Measurements from ENCODE around the gene FOXR1. TPM values are rescaled to one million over a fixed set of nuclear protein-coding genes. Genes with fewer than 3 reads are reported as not detected.
"Not testable (repeated sequence)": the region's sequence is repeated elsewhere in the genome, so short reads cannot be mapped to it uniquely, and the experiment has no call there.

The FOXR1 gene
- total and polyA plus RNA-seq, 2 experiments from 2014 or later, result 0.42 TPM; not detected in 1

GRCh38 chr11:118958577-118958976, 13.0 kb upstream of the FOXR1 start:
- no peak for DNase-seq (ENCODE audit: low read depth in 1 of 2, low spot score in 1 of 2)
- TF ChIP-seq CTCF (IDR thresholded peaks at IDR 0.05; ENCODE audit: low read depth, low read length), result no peak
- Histone ChIP-seq H3K4me3 (no peak overlapping the region), H3K27me3 (peaks cover 6% of the 10 kb centered on the region), H3K9me3 (ENCODE audit: low read depth) (no peaks in the 10 kb centered on the region), H3K36me3 (no peaks in the 10 kb centered on the region), H3K27ac (no peak overlapping the region), H3K4me1 (ENCODE audit: low read depth) (no peaks in the 10 kb centered on the region)

- no peak for DNase-seq (ENCODE audit: low read depth in 1 of 2, low spot score in 1 of 2)
- Histone ChIP-seq H3K4me3 (no peak overlapping the region), H3K36me3 (no peaks in the 10 kb centered on the region), H3K27me3 (peaks cover 3% of the 10 kb centered on the region), H3K4me1 (ENCODE audit: low read depth) (no peaks in the 10 kb centered on the region), H3K9me3 (ENCODE audit: low read depth) (no peaks in the 10 kb centered on the region), H3K27ac (no peak overlapping the region)
- no peak for TF ChIP-seq CTCF (IDR thresholded peaks at IDR 0.05; ENCODE audit: low read depth, low read length)
Measured at GRCh38 chr11:118961189-118961588, 10.4 kb upstream of the FOXR1 start.

- no peak for TF ChIP-seq CTCF (IDR thresholded peaks at IDR 0.05; ENCODE audit: low read depth, low read length)
- DNase-seq (ENCODE audit: low read depth in 1 of 2, low spot score in 1 of 2), result no peak
Measured at GRCh38 chr11:118961591-118961990, 10.0 kb upstream of the FOXR1 start.

GRCh38 chr11:118969508-118969907, 2.1 kb upstream of the FOXR1 start:
- H3K36me3 ChIP-seq; H3K4me1 ChIP-seq (ENCODE audit: low read depth); H3K4me3 ChIP-seq; DNase-seq (ENCODE audit: low read depth in 1 of 2, low spot score in 1 of 2); H3K9me3 ChIP-seq (ENCODE audit: low read depth); H3K27me3 ChIP-seq; H3K27ac ChIP-seq: not testable (repeated sequence)

More at GRCh38 chr11:118961591-118961990, 10.0 kb upstream of the FOXR1 start:
- no peak overlapping the region for H3K27ac ChIP-seq
- no peaks in the 10 kb centered on the region for H3K9me3 ChIP-seq (ENCODE audit: low read depth)
- H3K4me1 ChIP-seq (ENCODE audit: low read depth), result no peaks in the 10 kb centered on the region
- no peak overlapping the region for H3K4me3 ChIP-seq
- H3K27me3 ChIP-seq, result peaks cover 3% of the 10 kb centered on the region
- no peaks in the 10 kb centered on the region for H3K36me3 ChIP-seq

- no peak for TF ChIP-seq CTCF (IDR thresholded peaks at IDR 0.05; ENCODE audit: low read depth, low read length)
- Histone ChIP-seq H3K4me1 (ENCODE audit: low read depth) (no peaks in the 10 kb centered on the region), H3K4me3 (no peak overlapping the region), H3K27ac (no peak overlapping the region), H3K27me3 (no peaks in the 10 kb centered on the region), H3K36me3 (no peaks in the 10 kb centered on the region), H3K9me3 (ENCODE audit: low read depth) (no peaks in the 10 kb centered on the region)
- DNase-seq (ENCODE audit: low read depth in 1 of 2, low spot score in 1 of 2), result no peak
Measured at GRCh38 chr11:118973985-118974384, 2.4 kb downstream of the FOXR1 start.

DNA sequence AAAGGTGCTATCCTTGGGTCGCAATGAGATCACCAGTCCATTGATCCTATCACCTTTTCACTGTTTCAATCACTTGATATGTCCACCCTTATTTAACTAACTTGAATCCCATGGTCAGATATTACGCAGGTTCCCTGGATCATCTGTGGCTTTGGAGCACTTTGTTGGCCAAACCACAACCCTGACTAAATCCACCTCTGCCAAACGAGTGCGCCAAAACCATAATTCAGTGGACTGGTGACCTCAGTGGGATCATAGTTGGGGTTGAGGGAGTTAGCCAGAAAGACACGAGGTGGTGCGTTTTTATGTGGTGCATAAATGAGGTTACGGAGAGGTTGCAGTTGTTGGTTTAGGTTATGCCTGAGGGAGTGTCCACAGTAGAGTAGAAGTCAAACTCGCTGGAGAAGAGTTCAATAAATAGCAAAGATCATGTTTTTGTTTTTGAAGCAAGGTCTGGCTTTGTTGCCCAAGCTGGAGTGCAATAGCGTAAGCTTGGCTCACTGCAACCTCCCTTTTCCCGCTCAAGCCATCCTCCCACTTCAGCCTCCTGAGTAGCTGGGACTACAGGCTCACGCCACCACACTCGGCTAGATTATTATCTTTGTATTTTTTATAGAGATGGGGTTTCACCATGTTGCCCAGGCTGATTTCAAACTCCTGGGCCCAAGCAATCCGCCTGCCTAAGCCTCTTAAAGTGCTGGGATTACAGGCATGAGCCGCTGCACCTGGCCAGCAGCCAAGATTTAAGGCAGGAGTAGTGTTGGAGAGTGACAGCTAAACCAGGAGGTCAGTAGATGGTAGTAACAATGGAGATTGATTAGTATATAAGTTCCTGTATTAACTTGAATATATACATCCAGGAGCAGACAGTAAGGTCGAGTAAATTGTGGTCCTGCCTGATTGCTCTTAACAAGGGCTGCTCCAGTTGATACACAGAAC, 4.5 kb downstream of the FOXR1 start:
- Histone ChIP-seq H3K4me3 (no peak overlapping the region), H3K36me3 (no peaks in the 10 kb centered on the region), H3K27ac (no peak overlapping the region), H3K9me3 (ENCODE audit: low read depth) (no peaks in the 10 kb centered on the region), H3K27me3 (no peaks in the 10 kb centered on the region), H3K4me1 (ENCODE audit: low read depth) (no peaks in the 10 kb centered on the region)
- DNase-seq (ENCODE audit: low read depth in 1 of 2, low spot score in 1 of 2), result peak; percentile 10 to 20
- no peak for TF ChIP-seq CTCF (IDR thresholded peaks at IDR 0.05; ENCODE audit: low read depth, low read length)
